Fibroblast of mammary gland (primary cell): ENCODE data around the gene TTC9.

Experiments
- DNase-seq: peaks from one replicate; pipeline ENCODE4 v3.0.0-alpha.2; 2010; ENCODE audit warnings: low read depth
- H3K4me3 ChIP-seq: 2 replicates; pipeline ENCODE4 v1.5.1; 2011; ENCODE audit warnings: low read depth, mild to moderate bottlenecking, low read length, moderate library complexity; ENCODE audit not compliant: control insufficient read depth
- CTCF ChIP-seq: conservative IDR thresholded peaks from 2 replicates; pipeline ENCODE4 v1.5.1; 2011; ENCODE audit warnings: low read depth, low read length, inconsistent platforms; ENCODE audit not compliant: control insufficient read depth, insufficient read depth

Gene TTC9

DNA sequence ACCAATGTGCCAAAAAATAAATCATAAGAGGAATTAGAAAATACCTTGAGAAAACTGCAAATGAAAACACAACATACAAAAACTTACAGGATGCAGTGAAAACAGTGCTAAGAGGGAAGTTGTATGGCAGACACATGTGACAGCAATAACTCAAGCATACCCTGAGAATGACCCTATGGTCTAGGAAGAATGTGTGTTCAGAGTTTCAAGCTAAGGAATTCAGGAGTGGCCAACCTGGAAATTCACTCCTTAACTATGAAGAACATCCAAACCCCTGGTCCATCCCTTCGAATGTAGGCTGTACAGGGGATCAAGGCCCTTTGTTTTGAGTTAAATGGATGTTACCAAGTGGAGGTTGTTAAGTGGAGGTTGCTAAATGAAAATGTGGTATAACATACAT, 16.7 kb upstream of the TTC9 start:
- DNase-seq = no peak
- TF ChIP-seq CTCF = no peak
- H3K4me3 ChIP-seq = no peak overlapping the region

- no peak overlapping the region for H3K4me3 ChIP-seq
- DNase-seq = no peak
- no peak for TF ChIP-seq CTCF
Measured at GRCh38 chr14:70631948-70632347, 9.8 kb upstream of the TTC9 start.

GRCh38 chr14:70635971-70636595, 5.6 kb upstream of the TTC9 start:
- peak; percentile 6 for DNase-seq
- TF ChIP-seq CTCF = no peak
- H3K4me3 ChIP-seq = no peak overlapping the region

DNA sequence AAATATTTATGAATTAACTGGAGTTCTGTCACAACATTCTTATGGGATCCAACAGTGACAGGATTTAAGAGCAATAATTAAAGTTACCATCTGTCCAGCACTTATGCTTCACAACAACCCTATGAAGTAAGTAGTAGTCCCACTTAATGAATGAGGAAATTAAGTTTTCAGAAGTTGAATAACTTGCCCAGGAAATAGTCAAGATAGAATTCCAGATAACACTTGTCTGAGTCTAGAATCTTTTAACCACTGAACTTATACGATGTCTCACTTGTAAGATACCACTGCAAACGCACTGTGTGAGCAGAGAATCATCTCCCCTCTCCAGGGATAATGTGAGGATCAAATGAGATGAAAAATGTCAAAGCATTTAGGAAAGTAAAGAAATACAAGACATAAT, 3.3 kb upstream of the TTC9 start:
- H3K4me3 ChIP-seq = no peak overlapping the region
- TF ChIP-seq CTCF = no peak
- DNase-seq = no peak

DNA sequence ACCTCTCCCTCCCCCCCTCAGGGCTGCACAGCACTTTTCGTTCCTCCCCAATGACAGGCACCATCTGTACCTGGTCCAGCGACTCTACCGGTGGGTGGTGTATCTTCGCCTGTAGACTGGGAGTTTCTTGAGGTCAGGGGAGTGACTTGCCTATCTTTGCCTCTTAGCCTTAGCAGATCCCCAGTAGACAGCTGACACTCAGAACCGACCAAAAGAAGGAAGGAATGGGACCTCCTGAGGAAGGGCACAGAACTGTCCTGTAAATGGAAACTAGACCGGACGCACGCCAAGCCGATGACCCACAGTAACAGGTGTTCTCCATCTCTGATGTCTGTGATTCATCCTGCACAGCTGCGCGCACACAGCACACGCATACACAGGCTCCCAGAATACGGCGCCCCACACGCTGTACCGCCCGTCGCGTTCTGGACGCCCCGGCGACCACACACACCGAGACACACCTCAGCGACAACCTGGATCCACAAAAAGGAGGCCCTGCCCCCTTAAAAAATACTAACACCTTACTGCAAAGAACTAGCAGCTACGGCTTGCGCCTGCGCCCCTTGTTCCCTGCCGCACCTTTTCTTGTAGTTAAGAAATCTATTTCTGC, 673 bp upstream of the TTC9 start:
- DNase-seq = peak; percentile 34
- H3K4me3 ChIP-seq = peak overlapping the region; percentile 36
- no peak for TF ChIP-seq CTCF

GRCh38 chr14:70642303-70643235, 853 bp downstream of the TTC9 start:
- H3K4me3 ChIP-seq = peak overlapping the region; percentile 15
- TF ChIP-seq CTCF = no peak
- DNase-seq = no peak
